ENCODE results near the gene ADARB1. TPM values are rescaled to one million over a fixed set of nuclear protein-coding genes. Genes with fewer than 3 reads are reported as not detected.

ADARB1 gene
- total RNA-seq, 1 experiment from 2014 or later: 14.6 TPM

GRCh38 chr21:45235488-45235887 lies 161.1 kb downstream of the ADARB1 start:
- no peak for TF ChIP-seq GABPB1 (CRISPR knock-in tag; IDR thresholded peaks at IDR 0.05)
- no peak for TF ChIP-seq ZNF671 (CRISPR knock-in tag; IDR thresholded peaks at IDR 0.05)
- TF ChIP-seq PRRX2 (CRISPR knock-in tag; IDR thresholded peaks at IDR 0.05): no peak
- Mint-ChIP-seq H3K36me3 (peaks cover 3% of the 10 kb centered on the region; the same call in 1 of the 2 replicates), H3K4me1 (no peaks in the 10 kb centered on the region), H3K27ac (no peak overlapping the region), H3K4me3 (no peak overlapping the region), H3K27me3 (ENCODE audit: low read depth) (no peaks in the 10 kb centered on the region; the same call in 1 of the 2 replicates), H3K9me3 (peaks cover 20% of the 10 kb centered on the region)
- CTCF ChIA-PET: no interaction called here
- POLR2A ChIA-PET: no interaction called here
- ATAC-seq (no peak), DNase-seq (ENCODE audit: low spot score) (no peak)

GRCh38 chr21:45236481-45236880 lies 162.1 kb downstream of the ADARB1 start:
- no peak for DNase-seq (ENCODE audit: low spot score)

DNA sequence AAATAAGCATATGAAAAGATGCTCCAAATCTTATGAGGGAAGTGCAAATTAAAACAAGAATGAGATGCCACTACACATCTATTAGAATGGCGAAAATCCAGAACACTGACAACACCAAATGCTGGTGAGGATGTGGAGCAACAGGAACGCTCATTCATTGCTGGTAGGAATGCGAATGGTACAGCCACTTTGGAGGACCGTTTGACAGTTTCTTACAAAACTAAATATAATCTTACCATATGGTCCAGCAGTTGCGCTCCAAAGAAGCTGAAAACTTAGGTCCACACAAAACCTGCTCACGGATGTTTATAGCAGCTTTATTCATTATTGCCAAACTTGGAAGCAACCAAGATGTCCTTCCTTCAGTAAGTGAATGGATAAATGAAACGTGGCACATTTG lies 163.0 kb downstream of the ADARB1 start:
- no peak overlapping the region for H3K4me3 Mint-ChIP-seq
- peaks cover 3% of the 10 kb centered on the region; the same call in 1 of the 2 replicates for H3K36me3 Mint-ChIP-seq
- no peak for ATAC-seq
- peaks cover 27% of the 10 kb centered on the region for H3K9me3 Mint-ChIP-seq
- H3K27me3 Mint-ChIP-seq (ENCODE audit: low read depth): no peaks in the 10 kb centered on the region; the same call in 1 of the 2 replicates
- ChIA-PET POLR2A (no interaction called here), CTCF (interaction anchor here (1.0 to 1.3 kb wide), 2 partner anchors 11 to 72 kb away, joined by 3 read pairs; no protein-coding TSS in a partner anchor)
- DNase-seq (ENCODE audit: low spot score): no peak
- TF ChIP-seq ZNF219 (CRISPR knock-in tag; IDR thresholded peaks at IDR 0.05; ENCODE audit: borderline replicate concordance): no peak
- TF ChIP-seq IRF2 (CRISPR knock-in tag; IDR thresholded peaks at IDR 0.05; ENCODE audit: borderline replicate concordance, low read depth): no peak
- H3K27ac Mint-ChIP-seq: no peak overlapping the region
- H3K4me1 Mint-ChIP-seq: no peaks in the 10 kb centered on the region

More at GRCh38 chr21:45236481-45236880, 162.1 kb downstream of the ADARB1 start:
- H3K4me3 Mint-ChIP-seq: no peak overlapping the region
- H3K4me1 Mint-ChIP-seq: no peaks in the 10 kb centered on the region
- TF ChIP-seq TCF7 (CRISPR knock-in tag; IDR thresholded peaks at IDR 0.05; ENCODE audit: low read depth) (no peak), ESRRA (CRISPR knock-in tag; IDR thresholded peaks at IDR 0.05; ENCODE audit: borderline replicate concordance) (no peak), NR2C2 (CRISPR knock-in tag; IDR thresholded peaks at IDR 0.05) (no peak), ZMAT4 (CRISPR knock-in tag; IDR thresholded peaks at IDR 0.05) (no peak), NR3C1 (CRISPR knock-in tag; conservative IDR thresholded peaks at IDR 0.05; ENCODE audit: low read depth) (no peak), ZBTB21 (CRISPR knock-in tag; IDR thresholded peaks at IDR 0.05; ENCODE audit: borderline replicate concordance) (no peak)
- TF ChIP-seq, protein P1, sequence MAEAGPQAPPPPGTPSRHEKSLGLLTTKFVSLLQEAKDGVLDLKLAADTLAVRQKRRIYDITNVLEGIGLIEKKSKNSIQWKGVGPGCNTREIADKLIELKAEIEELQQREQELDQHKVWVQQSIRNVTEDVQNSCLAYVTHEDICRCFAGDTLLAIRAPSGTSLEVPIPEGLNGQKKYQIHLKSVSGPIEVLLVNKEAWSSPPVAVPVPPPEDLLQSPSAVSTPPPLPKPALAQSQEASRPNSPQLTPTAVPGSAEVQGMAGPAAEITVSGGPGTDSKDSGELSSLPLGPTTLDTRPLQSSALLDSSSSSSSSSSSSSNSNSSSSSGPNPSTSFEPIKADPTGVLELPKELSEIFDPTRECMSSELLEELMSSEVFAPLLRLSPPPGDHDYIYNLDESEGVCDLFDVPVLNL (CRISPR knock-in tag; IDR thresholded peaks at IDR 0.05; ENCODE audit: borderline replicate concordance, low read depth): no peak
- TF ChIP-seq, protein P2, sequence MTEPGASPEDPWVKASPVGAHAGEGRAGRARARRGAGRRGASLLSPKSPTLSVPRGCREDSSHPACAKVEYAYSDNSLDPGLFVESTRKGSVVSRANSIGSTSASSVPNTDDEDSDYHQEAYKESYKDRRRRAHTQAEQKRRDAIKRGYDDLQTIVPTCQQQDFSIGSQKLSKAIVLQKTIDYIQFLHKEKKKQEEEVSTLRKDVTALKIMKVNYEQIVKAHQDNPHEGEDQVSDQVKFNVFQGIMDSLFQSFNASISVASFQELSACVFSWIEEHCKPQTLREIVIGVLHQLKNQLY (CRISPR knock-in tag; IDR thresholded peaks at IDR 0.05): no peak
- peaks cover 3% of the 10 kb centered on the region; the same call in 1 of the 2 replicates for H3K36me3 Mint-ChIP-seq
- H3K9me3 Mint-ChIP-seq: peaks cover 20% of the 10 kb centered on the region
- H3K27ac Mint-ChIP-seq: no peak overlapping the region
- peak; percentile 39; the same call in 1 of the 2 replicates for ATAC-seq
- CTCF ChIA-PET: interaction anchor here (1.0 to 1.3 kb wide), 2 partner anchors 10 to 73 kb away, joined by 3 read pairs; no protein-coding TSS in a partner anchor
- H3K27me3 Mint-ChIP-seq (ENCODE audit: low read depth): no peaks in the 10 kb centered on the region; the same call in 1 of the 2 replicates
- POLR2A ChIA-PET: no interaction called here

DNA sequence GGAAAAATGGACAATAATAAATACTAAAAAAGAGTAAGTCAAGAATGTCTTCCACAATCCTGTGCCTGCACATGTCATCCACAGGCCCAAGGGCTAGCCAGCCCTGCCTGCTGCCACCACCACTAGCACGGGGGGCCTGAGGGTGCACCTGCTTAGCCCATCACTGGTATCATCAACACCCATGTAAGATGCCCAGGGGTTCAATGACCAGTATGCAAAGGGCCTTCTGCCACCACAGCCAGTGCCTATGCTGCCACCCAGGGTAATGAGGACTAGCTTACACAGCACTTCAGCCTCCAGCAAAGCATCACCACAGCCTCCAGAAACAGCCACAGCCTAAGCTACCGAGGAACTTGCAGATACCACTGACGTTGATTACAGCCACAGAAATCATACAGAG lies 167.0 kb downstream of the ADARB1 start:
- DNase-seq (ENCODE audit: low spot score) (no peak), ATAC-seq (no peak)
- Mint-ChIP-seq H3K27ac (no peak overlapping the region), H3K9me3 (peaks cover 42% of the 10 kb centered on the region), H3K4me3 (no peak overlapping the region), H3K36me3 (peaks cover 16% of the 10 kb centered on the region), H3K4me1 (no peaks in the 10 kb centered on the region), H3K27me3 (ENCODE audit: low read depth) (peaks cover 11% of the 10 kb centered on the region)
- TF ChIP-seq FOXP1 (CRISPR knock-in tag; IDR thresholded peaks at IDR 0.05; ENCODE audit: borderline replicate concordance) (no peak), KAT7 (CRISPR knock-in tag; IDR thresholded peaks at IDR 0.05; ENCODE audit: borderline replicate concordance) (no peak), JUN (CRISPR knock-in tag; IDR thresholded peaks at IDR 0.05) (no peak), ZNF671 (CRISPR knock-in tag; IDR thresholded peaks at IDR 0.05) (no peak), ZNF219 (CRISPR knock-in tag; IDR thresholded peaks at IDR 0.05; ENCODE audit: borderline replicate concordance) (no peak)
- POLR2A ChIA-PET: no interaction called here
- CTCF ChIA-PET: no interaction called here

Measured in WTC11 (cell line).